ENCODE measurements around the gene NXPH1.

Gene NXPH1

GRCh38 chr7:8751557-8752231 lies 318.3 kb downstream of the NXPH1 start:
- no peak overlapping the region for H3K4me3 ChIP-seq (replicated peaks; ENCODE audit: low read depth, low read length)
- TF ChIP-seq CTCF (IDR thresholded peaks at IDR 0.05; ENCODE audit: low read length, missing control alignments): no peak
- DNase-seq (ENCODE audit: low read depth): no peak

- TF ChIP-seq CTCF (IDR thresholded peaks at IDR 0.05; ENCODE audit: low read length, missing control alignments): no peak
- no peak for DNase-seq (ENCODE audit: low read depth)
- no peak overlapping the region for H3K4me3 ChIP-seq (replicated peaks; ENCODE audit: low read depth, low read length)
Measured at GRCh38 chr7:8753355-8753754, 319.9 kb downstream of the NXPH1 start.

GRCh38 chr7:8761731-8762130 lies 328.3 kb downstream of the NXPH1 start:
- no peak for TF ChIP-seq CTCF (IDR thresholded peaks at IDR 0.05; ENCODE audit: low read length, missing control alignments)
- no peak overlapping the region for H3K4me3 ChIP-seq (replicated peaks; ENCODE audit: low read depth, low read length)
- DNase-seq (ENCODE audit: low read depth): no peak

- DNase-seq (ENCODE audit: low read depth): no peak
- no peak for TF ChIP-seq CTCF (IDR thresholded peaks at IDR 0.05; ENCODE audit: low read length, missing control alignments)
- H3K4me3 ChIP-seq (replicated peaks; ENCODE audit: low read depth, low read length): no peak overlapping the region
Measured at GRCh38 chr7:8762803-8763202, 329.4 kb downstream of the NXPH1 start.

GRCh38 chr7:8765374-8765773 lies 332.0 kb downstream of the NXPH1 start:
- DNase-seq (ENCODE audit: low read depth): no peak
- TF ChIP-seq CTCF (IDR thresholded peaks at IDR 0.05; ENCODE audit: low read length, missing control alignments): no peak
- no peak overlapping the region for H3K4me3 ChIP-seq (replicated peaks; ENCODE audit: low read depth, low read length)

- no peak overlapping the region for H3K4me3 ChIP-seq (replicated peaks; ENCODE audit: low read depth, low read length)
- no peak for TF ChIP-seq CTCF (IDR thresholded peaks at IDR 0.05; ENCODE audit: low read length, missing control alignments)
- no peak for DNase-seq (ENCODE audit: low read depth)
Measured at GRCh38 chr7:8773518-8773917, 340.1 kb downstream of the NXPH1 start.

- TF ChIP-seq CTCF (IDR thresholded peaks at IDR 0.05; ENCODE audit: low read length, missing control alignments): no peak
- DNase-seq (ENCODE audit: low read depth): no peak
- no peak overlapping the region for H3K4me3 ChIP-seq (replicated peaks; ENCODE audit: low read depth, low read length)
Measured at GRCh38 chr7:8778459-8778858, 345.1 kb downstream of the NXPH1 start.
